Spleen (tissue), 7 donors: Measurements from ENCODE around the gene AKT3.

Experiments used
- POLR2A ChIP-seq, 3 donors: fragments of 450-650 bp; IDR thresholded peaks; one replicate each; pipeline ENCODE4 v1.5.1; 2017; ENCODE audit warnings: antibody characterized with exemption in 3 of 3, mild to moderate bottlenecking in 1 of 3
- TF ChIP-seq, protein P1 (sequence below), 11 experiments: fragments of 200-600 bp in 7 of 11; fragments of 450-650 bp in 4 of 11; sonication (generic) in 4 of 11; IDR thresholded peaks in 8 of 11; conservative IDR thresholded peaks in 3 of 11; 1 replicate in 7 of 11; 2 replicates in 4 of 11; pipeline versions ENCODE4 v1.4.0 to v1.8.0; 2016 to 2021; ENCODE audit warnings: antibody characterized with exemption in 11 of 11, inconsistent platforms in 4 of 11, mild to moderate bottlenecking in 1 of 11
- donor health status: DM: no; HTN: no; CAD: no; lungs with moderate emphysema.
- donor health status: DM: no; HTN: no; CAD: no.
- donor health status: DM: no; HTN: no; CAD: no.

DNA sequence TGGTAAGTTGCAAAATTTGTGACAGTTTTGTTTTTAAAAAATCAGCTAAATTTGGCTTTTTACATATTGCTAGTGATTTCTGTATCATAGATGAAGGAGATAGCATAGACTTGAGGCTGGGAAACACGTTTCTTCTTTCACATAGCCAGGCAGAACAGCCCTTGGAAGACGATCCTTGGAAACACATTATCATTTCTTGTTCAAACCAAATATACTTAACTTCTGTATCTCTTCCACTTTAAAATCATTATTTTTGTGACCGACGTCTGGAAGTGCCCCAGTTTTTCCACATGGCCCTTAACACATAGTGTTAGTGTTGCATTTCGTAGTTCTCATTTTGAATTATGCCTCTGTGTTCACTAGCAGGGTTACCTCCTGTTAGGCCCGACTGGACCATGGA lies 400.7 kb downstream of the AKT3 start:
- TF ChIP-seq, protein P1, sequence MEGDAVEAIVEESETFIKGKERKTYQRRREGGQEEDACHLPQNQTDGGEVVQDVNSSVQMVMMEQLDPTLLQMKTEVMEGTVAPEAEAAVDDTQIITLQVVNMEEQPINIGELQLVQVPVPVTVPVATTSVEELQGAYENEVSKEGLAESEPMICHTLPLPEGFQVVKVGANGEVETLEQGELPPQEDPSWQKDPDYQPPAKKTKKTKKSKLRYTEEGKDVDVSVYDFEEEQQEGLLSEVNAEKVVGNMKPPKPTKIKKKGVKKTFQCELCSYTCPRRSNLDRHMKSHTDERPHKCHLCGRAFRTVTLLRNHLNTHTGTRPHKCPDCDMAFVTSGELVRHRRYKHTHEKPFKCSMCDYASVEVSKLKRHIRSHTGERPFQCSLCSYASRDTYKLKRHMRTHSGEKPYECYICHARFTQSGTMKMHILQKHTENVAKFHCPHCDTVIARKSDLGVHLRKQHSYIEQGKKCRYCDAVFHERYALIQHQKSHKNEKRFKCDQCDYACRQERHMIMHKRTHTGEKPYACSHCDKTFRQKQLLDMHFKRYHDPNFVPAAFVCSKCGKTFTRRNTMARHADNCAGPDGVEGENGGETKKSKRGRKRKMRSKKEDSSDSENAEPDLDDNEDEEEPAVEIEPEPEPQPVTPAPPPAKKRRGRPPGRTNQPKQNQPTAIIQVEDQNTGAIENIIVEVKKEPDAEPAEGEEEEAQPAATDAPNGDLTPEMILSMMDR (IDR thresholded peaks at IDR 0.05 in 8 of 11, conservative IDR thresholded peaks at IDR 0.05 in 3 of 11): no peak
- no peak for TF ChIP-seq POLR2A (IDR thresholded peaks at IDR 0.05)
